Parathyroid adenoma (tissue), 2 donors: ENCODE data around the gene FRMD1.

ENCODE experiments used
- H2AFZ ChIP-seq: fragments of 300-600 bp; sonication (generic); one replicate; pipeline ENCODE4 v1.7.0; 2017; ENCODE audit warnings: antibody characterized with exemption, mild to moderate bottlenecking
- H3K27ac ChIP-seq: fragments of 300-600 bp; sonication (generic); one replicate; pipeline ENCODE4 v1.7.0; 2017
- H3K27me3 ChIP-seq: fragments of 300-600 bp; sonication (generic); one replicate; pipeline ENCODE4 v1.7.0; 2017; ENCODE audit warnings: low read length; ENCODE audit not compliant: control insufficient read depth, insufficient read depth
- H3K36me3 ChIP-seq: fragments of 300-600 bp; sonication (generic); one replicate; pipeline ENCODE4 v1.7.0; 2017; ENCODE audit warnings: low read length; ENCODE audit not compliant: control insufficient read depth, insufficient read depth
- H3K4me1 ChIP-seq: fragments of 300-600 bp; sonication (generic); one replicate; pipeline ENCODE4 v1.7.0; 2017; ENCODE audit warnings: control low read depth
- H3K4me2 ChIP-seq: fragments of 300-600 bp; sonication (generic); one replicate; pipeline ENCODE4 v1.7.0; 2017; ENCODE audit warnings: low read length
- H3K4me3 ChIP-seq: fragments of 300-600 bp; sonication (generic); one replicate; pipeline ENCODE4 v1.7.0; 2017; ENCODE audit warnings: low read depth, low read length
- H3K79me2 ChIP-seq: fragments of 300-600 bp; sonication (generic); one replicate; pipeline ENCODE4 v1.7.0; 2017; ENCODE audit warnings: control low read depth
- H3K9ac ChIP-seq: fragments of 300-600 bp; sonication (generic); one replicate; pipeline ENCODE4 v1.7.0; 2017; ENCODE audit warnings: mild to moderate bottlenecking
- H3K9me3 ChIP-seq: fragments of 300-600 bp; sonication (generic); one replicate; pipeline ENCODE4 v1.7.0; 2017; ENCODE audit warnings: low read length; ENCODE audit not compliant: control insufficient read depth
- TF ChIP-seq, protein P1 (sequence below): fragments of 300-600 bp; sonication (generic); IDR thresholded peaks from one replicate; pipeline ENCODE4 v1.7.0; 2017; ENCODE audit warnings: antibody characterized with exemption, mild to moderate bottlenecking
- donor health status: primary hyperparathyroidism.

Gene FRMD1

DNA sequence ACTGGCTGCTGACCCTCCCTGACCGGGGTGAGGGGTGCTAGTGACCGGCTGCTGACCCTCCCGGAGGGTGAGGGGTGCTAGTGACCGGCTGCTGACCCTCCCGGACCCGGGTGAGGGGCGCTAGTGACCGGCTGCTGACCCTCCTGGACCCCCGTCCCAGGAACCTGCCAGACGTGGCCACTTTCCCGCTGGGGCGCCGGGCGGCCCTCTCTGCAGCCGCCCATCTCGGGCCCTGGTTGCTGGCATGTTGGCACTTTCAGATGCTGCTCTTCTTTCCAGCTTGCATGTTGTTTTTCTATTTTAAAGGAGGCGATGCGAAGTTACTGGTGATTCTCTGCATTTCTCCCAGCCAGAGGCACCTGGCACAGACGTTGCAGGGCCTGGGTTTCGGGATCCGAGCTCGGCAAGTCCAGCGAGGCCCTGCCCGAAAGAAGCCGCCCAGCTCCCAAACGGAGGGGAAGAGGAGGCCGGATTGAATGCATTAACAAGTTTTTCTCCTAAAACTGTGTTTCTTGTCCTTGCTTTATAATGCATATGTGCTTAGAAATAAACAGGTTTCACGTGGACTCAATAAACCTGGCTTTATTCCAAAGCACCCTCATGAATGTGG is 34.4 kb downstream of the FRMD1 start:
- TF ChIP-seq, protein P1, sequence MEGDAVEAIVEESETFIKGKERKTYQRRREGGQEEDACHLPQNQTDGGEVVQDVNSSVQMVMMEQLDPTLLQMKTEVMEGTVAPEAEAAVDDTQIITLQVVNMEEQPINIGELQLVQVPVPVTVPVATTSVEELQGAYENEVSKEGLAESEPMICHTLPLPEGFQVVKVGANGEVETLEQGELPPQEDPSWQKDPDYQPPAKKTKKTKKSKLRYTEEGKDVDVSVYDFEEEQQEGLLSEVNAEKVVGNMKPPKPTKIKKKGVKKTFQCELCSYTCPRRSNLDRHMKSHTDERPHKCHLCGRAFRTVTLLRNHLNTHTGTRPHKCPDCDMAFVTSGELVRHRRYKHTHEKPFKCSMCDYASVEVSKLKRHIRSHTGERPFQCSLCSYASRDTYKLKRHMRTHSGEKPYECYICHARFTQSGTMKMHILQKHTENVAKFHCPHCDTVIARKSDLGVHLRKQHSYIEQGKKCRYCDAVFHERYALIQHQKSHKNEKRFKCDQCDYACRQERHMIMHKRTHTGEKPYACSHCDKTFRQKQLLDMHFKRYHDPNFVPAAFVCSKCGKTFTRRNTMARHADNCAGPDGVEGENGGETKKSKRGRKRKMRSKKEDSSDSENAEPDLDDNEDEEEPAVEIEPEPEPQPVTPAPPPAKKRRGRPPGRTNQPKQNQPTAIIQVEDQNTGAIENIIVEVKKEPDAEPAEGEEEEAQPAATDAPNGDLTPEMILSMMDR: no peak
- H3K27me3 ChIP-seq: no peaks in the 10 kb centered on the region
- H3K9ac ChIP-seq: no peak overlapping the region
- H3K4me2 ChIP-seq: no peak overlapping the region
- no peaks in the 10 kb centered on the region for H3K9me3 ChIP-seq
- H3K4me3 ChIP-seq: no peak overlapping the region
- no peak overlapping the region for H3K27ac ChIP-seq
- H2AFZ ChIP-seq: no peak overlapping the region
- H3K36me3 ChIP-seq: no peaks in the 10 kb centered on the region
- no peaks in the 10 kb centered on the region for H3K79me2 ChIP-seq
- no peaks in the 10 kb centered on the region for H3K4me1 ChIP-seq

DNA sequence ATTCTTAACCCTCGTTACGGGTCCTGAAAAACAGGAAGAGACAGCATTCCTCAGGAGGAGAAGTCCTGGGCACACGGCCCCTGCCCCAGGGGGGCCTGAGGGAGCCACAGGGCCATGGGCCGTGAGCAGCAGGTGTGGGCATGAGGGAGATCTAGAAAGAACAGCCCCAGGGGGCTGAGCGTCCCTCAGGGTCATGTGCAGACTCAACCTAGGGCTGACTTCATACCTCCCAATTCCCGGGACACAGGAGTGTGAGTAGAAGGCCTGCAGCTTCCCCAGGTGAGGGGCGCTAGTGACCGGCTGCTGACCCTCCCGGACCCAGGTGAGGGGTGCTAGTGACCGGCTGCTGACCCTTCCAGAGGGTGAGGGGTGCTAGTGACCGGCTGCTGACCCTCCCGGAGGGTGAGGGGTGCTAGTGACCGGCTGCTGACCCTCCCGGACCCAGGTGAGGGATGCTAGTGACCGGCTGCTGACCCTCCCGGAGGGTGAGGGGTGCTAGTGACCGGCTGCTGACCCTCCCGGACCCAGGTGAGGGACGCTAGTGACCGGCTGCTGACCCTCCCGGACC is 35.1 kb downstream of the FRMD1 start:
- Histone ChIP-seq H3K79me2 (no peaks in the 10 kb centered on the region), H3K4me3 (no peak overlapping the region), H3K27me3 (no peaks in the 10 kb centered on the region), H2AFZ (no peak overlapping the region), H3K27ac (no peak overlapping the region), H3K4me2 (no peak overlapping the region), H3K4me1 (no peaks in the 10 kb centered on the region), H3K9ac (no peak overlapping the region), H3K36me3 (no peaks in the 10 kb centered on the region), H3K9me3 (no peaks in the 10 kb centered on the region)
- TF ChIP-seq, protein P1: no peak

DNA sequence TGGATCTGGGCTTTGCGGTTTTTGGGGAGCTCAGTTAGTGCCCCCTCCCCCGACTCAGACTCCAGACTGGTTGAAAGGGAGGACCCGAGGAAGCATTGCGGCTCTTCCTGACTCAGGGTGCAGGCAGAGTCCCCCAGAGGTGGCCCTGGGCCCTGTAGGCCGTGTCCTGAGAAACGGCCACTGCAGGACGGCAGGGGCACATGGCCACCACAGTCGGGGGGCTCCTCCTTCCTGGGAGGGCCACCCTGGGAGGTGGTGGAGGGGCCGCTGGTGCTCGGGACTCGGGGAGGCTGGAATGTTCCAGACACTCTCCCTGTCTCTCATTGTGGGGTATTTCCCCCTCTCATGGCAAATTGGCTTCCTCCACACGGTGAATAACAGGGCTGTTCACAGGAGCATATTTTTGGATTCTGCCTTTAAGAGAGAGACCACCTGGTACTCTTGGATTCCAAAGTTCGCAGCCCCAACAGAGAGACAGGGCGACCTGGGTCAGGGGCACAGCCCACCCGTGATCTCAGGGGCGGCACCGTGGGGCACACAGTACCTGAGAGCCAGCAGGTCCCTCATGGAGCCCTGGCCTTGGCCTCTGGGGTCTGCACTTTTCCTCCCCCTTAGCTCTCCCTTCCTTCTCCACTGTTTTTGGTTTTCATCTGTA is 35.7 kb downstream of the FRMD1 start:
- no peaks in the 10 kb centered on the region for H3K9me3 ChIP-seq
- H3K4me3 ChIP-seq: no peak overlapping the region
- no peak overlapping the region for H3K9ac ChIP-seq
- H3K4me1 ChIP-seq: no peaks in the 10 kb centered on the region
- no peak overlapping the region for H3K4me2 ChIP-seq
- no peaks in the 10 kb centered on the region for H3K27me3 ChIP-seq
- TF ChIP-seq, protein P1: no peak
- H3K36me3 ChIP-seq: no peaks in the 10 kb centered on the region
- no peaks in the 10 kb centered on the region for H3K79me2 ChIP-seq
- H2AFZ ChIP-seq: no peak overlapping the region
- no peak overlapping the region for H3K27ac ChIP-seq

DNA sequence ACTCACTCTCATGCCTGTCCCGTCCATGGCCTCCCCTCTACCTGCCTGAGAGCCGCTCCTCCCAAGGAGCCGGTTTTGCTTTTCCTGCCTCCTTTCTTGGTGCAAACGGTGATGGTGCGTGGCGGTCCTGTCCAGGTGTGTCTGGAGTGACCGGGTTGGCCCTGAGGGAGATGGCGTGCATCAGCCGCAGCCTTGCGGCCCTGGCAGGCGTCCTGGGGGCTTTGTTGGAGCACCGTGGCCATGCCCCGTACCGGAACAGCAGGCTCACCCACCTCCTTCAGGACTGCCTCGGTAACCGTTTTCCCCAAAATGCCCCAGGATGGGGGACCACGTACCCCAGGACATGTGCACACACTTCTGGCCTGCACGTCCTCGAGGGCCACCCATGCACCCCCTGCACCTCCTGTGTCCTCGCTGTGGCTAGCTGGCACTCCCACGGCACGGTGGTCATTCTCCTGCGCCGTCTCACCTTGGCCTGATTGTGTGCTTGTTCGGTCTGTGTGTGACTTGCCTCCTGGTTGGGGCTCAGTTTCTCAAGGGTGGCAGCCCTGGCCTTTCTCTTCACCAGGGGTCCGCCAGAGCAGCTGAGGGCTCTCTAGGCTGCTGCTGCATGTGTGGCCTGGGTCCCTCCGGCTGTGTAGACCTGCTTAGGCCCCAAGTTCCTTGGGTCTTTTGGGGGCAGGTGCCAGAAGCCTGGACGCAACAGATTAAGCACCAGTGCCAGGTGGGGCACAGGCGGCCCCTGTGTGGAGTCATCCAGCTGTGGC is 36.4 kb downstream of the FRMD1 start:
- Histone ChIP-seq H3K27ac (no peak overlapping the region), H3K36me3 (no peaks in the 10 kb centered on the region), H3K27me3 (no peaks in the 10 kb centered on the region), H3K4me3 (no peak overlapping the region), H3K79me2 (no peaks in the 10 kb centered on the region), H2AFZ (no peak overlapping the region), H3K9ac (no peak overlapping the region), H3K4me1 (no peaks in the 10 kb centered on the region), H3K9me3 (no peaks in the 10 kb centered on the region), H3K4me2 (no peak overlapping the region)
- TF ChIP-seq, protein P1: no peak
